ENCODE data around the gene HUS1. TPM values are rescaled to one million over a fixed set of nuclear protein-coding genes. Genes with fewer than 3 reads are reported as not detected.
A peak's percentile ranks its signal among the peaks of the same experiment; 100 is the strongest.

The HUS1 gene
- total RNA-seq, 4 donors from 2014 or later = 26.2 to 29.4 (median 27.8) TPM

DNA sequence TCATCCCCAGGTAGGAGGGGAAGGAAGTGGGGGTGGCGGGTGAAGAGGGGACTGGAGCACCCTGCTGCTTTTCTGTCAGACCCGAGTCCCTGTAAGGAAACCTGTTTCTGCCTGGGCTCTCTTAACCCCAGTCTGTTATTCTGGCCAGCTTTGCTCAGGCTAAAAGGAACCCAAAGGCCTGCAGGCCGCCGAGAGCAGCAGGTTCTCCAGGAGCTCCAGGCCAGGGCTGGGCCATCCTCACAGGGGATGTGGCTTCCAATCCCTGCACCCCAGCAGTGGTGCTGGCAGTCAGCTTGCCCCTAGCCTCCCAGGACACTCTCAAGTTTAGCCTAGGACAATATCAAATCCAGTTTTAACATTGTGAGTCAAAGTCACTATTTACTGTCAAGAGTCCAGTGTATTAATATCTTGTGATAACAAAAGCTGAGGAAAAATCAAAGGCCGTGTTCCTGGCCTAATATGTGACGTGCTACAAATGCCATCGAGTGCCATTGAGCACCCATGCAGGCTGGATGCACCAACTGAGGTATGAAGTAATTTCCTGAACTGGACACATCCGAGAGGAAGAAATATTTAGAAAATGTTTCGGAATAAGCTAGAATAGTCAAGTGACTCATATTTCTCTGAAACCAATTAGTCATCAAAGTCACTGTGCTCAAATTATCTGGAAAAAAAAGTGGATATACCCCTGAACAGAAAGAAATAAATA lies 38.1 kb downstream of the HUS1 start:
- no peaks in the 10 kb centered on the region for H3K9me3 ChIP-seq
- no peaks in the 10 kb centered on the region for H3K27me3 ChIP-seq
- TF ChIP-seq, protein P1, sequence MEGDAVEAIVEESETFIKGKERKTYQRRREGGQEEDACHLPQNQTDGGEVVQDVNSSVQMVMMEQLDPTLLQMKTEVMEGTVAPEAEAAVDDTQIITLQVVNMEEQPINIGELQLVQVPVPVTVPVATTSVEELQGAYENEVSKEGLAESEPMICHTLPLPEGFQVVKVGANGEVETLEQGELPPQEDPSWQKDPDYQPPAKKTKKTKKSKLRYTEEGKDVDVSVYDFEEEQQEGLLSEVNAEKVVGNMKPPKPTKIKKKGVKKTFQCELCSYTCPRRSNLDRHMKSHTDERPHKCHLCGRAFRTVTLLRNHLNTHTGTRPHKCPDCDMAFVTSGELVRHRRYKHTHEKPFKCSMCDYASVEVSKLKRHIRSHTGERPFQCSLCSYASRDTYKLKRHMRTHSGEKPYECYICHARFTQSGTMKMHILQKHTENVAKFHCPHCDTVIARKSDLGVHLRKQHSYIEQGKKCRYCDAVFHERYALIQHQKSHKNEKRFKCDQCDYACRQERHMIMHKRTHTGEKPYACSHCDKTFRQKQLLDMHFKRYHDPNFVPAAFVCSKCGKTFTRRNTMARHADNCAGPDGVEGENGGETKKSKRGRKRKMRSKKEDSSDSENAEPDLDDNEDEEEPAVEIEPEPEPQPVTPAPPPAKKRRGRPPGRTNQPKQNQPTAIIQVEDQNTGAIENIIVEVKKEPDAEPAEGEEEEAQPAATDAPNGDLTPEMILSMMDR (IDR thresholded peaks at IDR 0.05) = no peak
- TF ChIP-seq EP300 (IDR thresholded peaks at IDR 0.05) = peak; percentile 15 to 67
- TF ChIP-seq POLR2A (IDR thresholded peaks at IDR 0.05) = no peak
- H3K4me3 ChIP-seq = no peak overlapping the region
- 46 to 57% methylated on average over 9 of the region's 9 CpGs for WGBS, 2 donors
- H3K27ac ChIP-seq = peak overlapping the region in 3 of 4 donors; percentile 56 to 83 (median 63)
- H3K4me1 ChIP-seq = peaks cover 0 to 23% (median 2%) of the 10 kb centered on the region in 4 donors
- peaks cover 0 to 3% (median 0%) of the 10 kb centered on the region in 3 donors for H3K36me3 ChIP-seq
- DNase-seq (ENCODE audit: low spot score in 2 of 2) = no peak

DNA sequence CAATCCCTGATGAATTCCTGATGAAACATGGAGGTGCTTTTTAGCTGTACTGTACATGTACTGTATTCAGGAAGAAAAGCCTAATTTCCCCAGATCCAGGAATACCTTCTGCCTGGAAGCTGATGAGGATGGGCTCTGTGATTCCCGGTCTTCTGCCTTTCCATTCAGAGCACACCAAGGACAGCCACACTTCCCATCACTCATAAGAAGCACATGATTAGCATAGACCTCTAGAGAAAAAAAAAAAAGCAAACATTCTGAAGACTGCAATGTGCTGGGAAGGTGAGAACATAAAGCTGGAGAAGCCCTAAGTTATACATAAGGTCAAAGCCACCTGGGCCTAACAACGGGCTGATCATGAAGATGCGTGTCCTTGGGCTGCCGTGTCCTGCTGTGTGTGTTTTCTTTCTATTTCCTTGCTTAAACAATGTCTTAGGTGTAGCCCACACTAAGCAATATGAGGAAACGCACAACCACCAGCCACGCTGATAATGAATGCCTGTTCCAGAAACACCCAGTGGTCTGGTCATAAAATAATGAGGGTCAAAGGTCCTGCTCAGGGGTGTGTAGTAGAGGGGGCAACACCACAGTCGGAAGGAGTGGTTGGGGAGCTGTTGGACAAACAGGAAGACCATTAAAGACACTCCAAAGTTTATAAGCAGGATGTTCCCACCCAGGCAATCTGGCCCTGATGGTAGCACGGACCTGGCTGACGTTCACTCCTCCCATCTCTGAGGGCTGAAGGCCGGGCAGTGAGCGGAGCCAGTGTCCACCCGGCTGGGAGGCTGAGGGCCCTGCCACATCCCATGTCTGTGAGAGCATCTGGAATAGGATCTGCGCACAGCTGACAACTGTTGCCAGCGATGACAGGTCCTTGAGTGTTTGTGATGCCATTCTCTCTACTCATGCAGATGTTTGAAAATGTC lies 39.1 kb downstream of the HUS1 start:
- TF ChIP-seq POLR2A (IDR thresholded peaks at IDR 0.05) (no peak), EP300 (IDR thresholded peaks at IDR 0.05) (peak in 1 of 2 donors; percentile 6)
- TF ChIP-seq, protein P1 (IDR thresholded peaks at IDR 0.05) = no peak
- Histone ChIP-seq H3K4me3 (no peak overlapping the region), H3K27me3 (no peaks in the 10 kb centered on the region), H3K4me1 (peaks cover 0 to 19% (median 2%) of the 10 kb centered on the region in 4 donors), H3K27ac (peak overlapping the region in 3 of 4 donors; percentile 56 to 83 (median 63)), H3K36me3 (peaks cover 0 to 3% (median 0%) of the 10 kb centered on the region in 3 donors), H3K9me3 (no peaks in the 10 kb centered on the region)
- no peak for DNase-seq (ENCODE audit: low spot score in 2 of 2)
- 69 to 79% methylated on average over 14 of the region's 14 CpGs for WGBS, 2 donors

DNA sequence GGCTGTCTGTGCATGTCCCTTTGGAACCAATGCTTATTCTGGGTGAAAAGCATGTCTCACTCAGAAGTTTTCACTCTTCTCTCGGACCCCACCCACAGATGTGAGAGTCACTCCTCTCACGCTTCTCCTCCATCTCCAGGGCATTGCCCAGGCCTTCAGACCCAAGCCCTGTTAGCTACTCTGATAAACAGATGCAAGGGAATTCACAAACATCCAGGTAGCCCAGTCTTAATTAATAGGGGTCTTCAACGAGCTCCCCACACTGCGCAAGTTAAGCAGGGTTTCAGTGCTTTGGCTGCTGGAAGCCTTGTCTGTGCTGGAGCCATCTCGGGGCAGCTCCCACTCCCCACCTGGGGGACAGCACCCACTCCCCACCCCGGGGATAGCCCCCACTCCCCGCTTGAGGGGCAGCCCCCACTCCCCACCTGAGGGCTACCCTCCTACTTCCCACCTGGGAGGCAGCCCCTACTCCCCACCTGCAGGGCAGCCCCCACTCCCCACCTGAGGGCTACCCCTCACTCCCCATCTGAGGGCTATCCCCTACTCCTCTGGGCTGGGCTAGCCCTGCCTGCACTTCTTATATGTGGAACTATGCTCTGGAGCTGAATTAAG lies 39.9 kb downstream of the HUS1 start:
- no peak for DNase-seq (ENCODE audit: low spot score in 2 of 2)
- peaks cover 0 to 3% (median 0%) of the 10 kb centered on the region in 3 donors for H3K36me3 ChIP-seq
- H3K4me3 ChIP-seq = no peak overlapping the region
- TF ChIP-seq EP300 (IDR thresholded peaks at IDR 0.05) (no peak), POLR2A (IDR thresholded peaks at IDR 0.05) (no peak)
- TF ChIP-seq, protein P1 (IDR thresholded peaks at IDR 0.05) = no peak
- no peaks in the 10 kb centered on the region for H3K9me3 ChIP-seq
- WGBS, 2 donors = 87 to 91% methylated on average over 6 to 7 of the region's 7 CpGs
- peak overlapping the region in 2 of 4 donors; percentile 22 to 83 for H3K27ac ChIP-seq
- H3K27me3 ChIP-seq = no peaks in the 10 kb centered on the region
- H3K4me1 ChIP-seq = peaks cover 0 to 18% (median 2%) of the 10 kb centered on the region in 4 donors

DNA sequence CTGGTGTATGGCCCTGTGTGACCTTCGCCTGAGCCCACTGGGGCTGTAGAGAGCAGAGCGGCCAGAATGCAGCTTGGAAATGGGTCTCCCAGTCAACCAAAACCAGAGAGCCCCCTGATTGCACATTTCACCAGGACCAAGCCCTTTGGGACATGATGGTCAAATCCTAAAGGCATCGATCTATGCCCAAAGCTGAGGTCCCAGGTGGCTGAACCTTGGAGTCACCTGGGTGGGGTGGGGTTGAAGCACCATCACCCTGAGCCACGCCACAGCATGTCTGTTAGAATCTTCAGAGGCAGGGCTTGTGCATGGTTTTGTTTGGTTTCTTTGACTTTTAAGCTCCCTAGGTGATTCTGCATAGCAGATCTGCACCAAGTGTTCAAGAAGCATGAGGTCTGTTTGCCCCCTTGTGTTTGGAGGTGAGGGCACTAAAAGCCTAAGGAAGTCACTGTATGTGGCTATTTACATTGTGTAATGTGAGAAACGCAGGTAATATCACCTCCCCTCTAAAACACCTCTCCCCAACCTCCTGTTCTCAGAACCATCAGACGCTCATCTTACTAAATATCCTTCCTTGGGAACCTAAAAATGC lies 40.7 kb downstream of the HUS1 start:
- H3K4me1 ChIP-seq = peaks cover 0 to 18% (median 2%) of the 10 kb centered on the region in 4 donors
- TF ChIP-seq, protein P1 (IDR thresholded peaks at IDR 0.05) = no peak
- no peak for TF ChIP-seq POLR2A (IDR thresholded peaks at IDR 0.05)
- TF ChIP-seq EP300 (IDR thresholded peaks at IDR 0.05) = no peak
- H3K27ac ChIP-seq = no peak overlapping the region
- DNase-seq (ENCODE audit: low spot score in 2 of 2) = no peak
- no peaks in the 10 kb centered on the region for H3K9me3 ChIP-seq
- 95% methylated on average over 6 of the region's 6 CpGs for WGBS, 2 donors
- peaks cover 0 to 3% (median 0%) of the 10 kb centered on the region in 3 donors for H3K36me3 ChIP-seq
- H3K27me3 ChIP-seq = no peaks in the 10 kb centered on the region
- no peak overlapping the region for H3K4me3 ChIP-seq

Data from tibial nerve (tissue), 4 donors.